Stomach (tissue), 9 donors: ENCODE measurements around the gene SLC38A7. TPM values are rescaled to one million over a fixed set of nuclear protein-coding genes. Genes with fewer than 3 reads are reported as not detected.
A peak's percentile ranks its signal among the peaks of the same experiment; 100 is the strongest.

ENCODE experiments used
- DNase-seq, 2 donors: peaks; one replicate each; pipeline versions ENCODE4 v3.0.0 to v3.0.0-alpha.2; 2013 to 2019
- H3K27ac ChIP-seq, 5 donors: fragments of 200-600 bp in 4 of 5; sonication (generic) in 4 of 5; one replicate each; pipeline ENCODE4 v1.5.1; 2013 to 2019; ENCODE audit warnings: mild to moderate bottlenecking in 1 of 5, moderate library complexity in 1 of 5
- H3K27me3 ChIP-seq, 3 donors: fragments of 200-600 bp; sonication (generic); one replicate each; pipeline ENCODE4 v1.5.1; 2017 to 2019; ENCODE audit warnings: mixed run types in 1 of 3
- H3K36me3 ChIP-seq, 4 donors: fragments of 200-600 bp; sonication (generic); 1 replicate in 3 of 4; 2 replicates in 1 of 4; pipeline ENCODE4 v1.5.1; 2016 to 2019
- H3K4me1 ChIP-seq, 4 donors: fragments of 200-600 bp; sonication (generic); one replicate each; pipeline ENCODE4 v1.5.1; 2016 to 2019
- H3K4me3 ChIP-seq, 4 donors: fragments of 200-600 bp; sonication (generic) in 3 of 4; one replicate each; pipeline ENCODE4 v1.5.1; 2016 to 2019; ENCODE audit warnings: mild to moderate bottlenecking in 1 of 4
- H3K9me3 ChIP-seq, 4 donors: fragments of 200-600 bp; sonication (generic); one replicate each; pipeline ENCODE4 v1.5.1; 2016 to 2019
- CTCF ChIP-seq, 7 experiments: fragments of 450-650 bp in 4 of 7; fragments of 200-600 bp in 3 of 7; sonication (generic) in 3 of 7; IDR thresholded peaks; one replicate each; pipeline ENCODE4 v1.5.1; 2016 to 2019; ENCODE audit warnings: antibody characterized with exemption in 7 of 7, control low read depth in 2 of 7, mild to moderate bottlenecking in 1 of 7
- EP300 ChIP-seq: sonication (generic); formaldehyde crosslinking; IDR thresholded peaks from one replicate; pipeline ENCODE4 v1.6.1; 2017; ENCODE audit warnings: antibody characterized with exemption
- POLR2A ChIP-seq, 4 donors: fragments of 450-650 bp; IDR thresholded peaks; one replicate each; pipeline ENCODE4 v1.6.1; 2016; ENCODE audit warnings: antibody characterized with exemption in 4 of 4, control low read depth in 2 of 4, mild to moderate bottlenecking in 1 of 4, moderate library complexity in 1 of 4
- POLR2AphosphoS5 ChIP-seq, 3 donors: sonication (generic); formaldehyde crosslinking; IDR thresholded peaks; one replicate each; pipeline ENCODE4 v1.6.1; 2016; ENCODE audit warnings: antibody characterized with exemption in 3 of 3
- WGBS, 5 donors: extraction: QIAGEN DNeasy Blood & Tissue Kit in 3 of 5; methylation state at CpG; one replicate each; pipeline versions ENCODE4 v1.1.5 to v1.1.7; 2013 to 2018; 5-methylcytosine and 5-hydroxymethylcytosine counted together
- intact Hi-C: fragments of 100-400 bp; cut with DNase I; formaldehyde crosslinking; loops from one replicate; pipeline ENCODE4 v1.15.1; 2023; ENCODE audit warnings: low total_unique reads
- polyA plus RNA-seq, 3 donors: library from polyadenylated mRNA; stranded (reverse); fragments of 200-250 nt; gene quantifications; one replicate each; pipeline ENCODE4 v1.2.3, GENCODE V29; 2013
- total RNA-seq, 5 donors: library from RNA; depleted of rRNA; stranded (reverse); fragments of >200 nt; gene quantifications; one replicate each; pipeline versions ENCODE4 v1.1.0 to v1.2.3, GENCODE V29; 2014 to 2016
- donor health status: healthy with polysubstance abuse.
- donor health status: Bipolar disorder and iron deficiency.
- donor health status: healthy.

SLC38A7 gene
- total and polyA plus RNA-seq, 8 donors = 0.87 to 35.6 (median 6.0) TPM

GRCh38 chr16:58652741-58653140 is 31.8 kb downstream of the SLC38A7 start:
- no peaks in the 10 kb centered on the region for H3K27me3 ChIP-seq
- peak in 1 of 2 donors; percentile 34 for DNase-seq

GRCh38 chr16:58651965-58652348 is 32.6 kb downstream of the SLC38A7 start:
- 67 to 78% (median 76%) methylated on average over 3 of the region's 3 CpGs for WGBS, 5 donors
- no peak for DNase-seq
- no peaks in the 10 kb centered on the region for H3K9me3 ChIP-seq
- no peaks in the 10 kb centered on the region for H3K4me1 ChIP-seq
- no peaks in the 10 kb centered on the region for H3K27me3 ChIP-seq
- no peak overlapping the region for H3K4me3 ChIP-seq
- H3K36me3 ChIP-seq = no peaks in the 10 kb centered on the region
- TF ChIP-seq EP300 (no peak), POLR2AphosphoS5 (IDR thresholded peaks at IDR 0.05) (no peak), CTCF (IDR thresholded peaks at IDR 0.05) (no peak), POLR2A (IDR thresholded peaks at IDR 0.05) (no peak)
- intact Hi-C loops = no loop called here
- no peak overlapping the region for H3K27ac ChIP-seq

More at GRCh38 chr16:58652741-58653140, 31.8 kb downstream of the SLC38A7 start:
- Histone ChIP-seq H3K4me1 (no peaks in the 10 kb centered on the region), H3K4me3 (no peak overlapping the region), H3K36me3 (no peaks in the 10 kb centered on the region), H3K9me3 (no peaks in the 10 kb centered on the region), H3K27ac (no peak overlapping the region)
- intact Hi-C loops = no loop called here
- 29 to 47% (median 33%) methylated on average over 3 of the region's 3 CpGs for WGBS, 5 donors
- TF ChIP-seq POLR2AphosphoS5 (IDR thresholded peaks at IDR 0.05) (no peak), EP300 (no peak), POLR2A (IDR thresholded peaks at IDR 0.05) (no peak), CTCF (IDR thresholded peaks at IDR 0.05) (no peak)

DNA sequence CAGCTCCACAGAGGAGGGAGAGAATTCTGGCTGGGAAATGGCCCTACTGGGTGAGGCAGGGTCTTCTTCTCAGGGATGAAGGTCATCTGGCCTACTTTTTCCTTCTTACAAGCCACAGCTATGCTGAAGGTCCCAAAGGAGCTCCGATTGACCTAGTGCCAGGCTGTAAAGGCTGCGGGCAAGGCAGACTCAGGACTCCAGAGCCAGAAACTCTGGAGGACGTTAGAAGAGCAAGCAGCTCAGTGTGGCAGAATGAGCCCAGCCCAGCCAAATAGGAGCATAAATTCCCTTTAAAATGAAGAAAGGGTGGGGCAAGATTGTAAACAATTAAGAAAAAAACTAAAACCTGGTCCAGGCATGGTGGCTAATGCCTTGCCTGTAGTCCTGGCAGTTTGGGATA is 34.9 kb downstream of the SLC38A7 start:
- no peaks in the 10 kb centered on the region for H3K4me1 ChIP-seq
- H3K27me3 ChIP-seq = no peaks in the 10 kb centered on the region
- no peaks in the 10 kb centered on the region for H3K9me3 ChIP-seq
- TF ChIP-seq EP300 = no peak
- TF ChIP-seq POLR2AphosphoS5 (IDR thresholded peaks at IDR 0.05) = no peak
- no peak for TF ChIP-seq POLR2A (IDR thresholded peaks at IDR 0.05)
- no peak for TF ChIP-seq CTCF (IDR thresholded peaks at IDR 0.05)
- intact Hi-C loops = loop anchor here (10.0 kb wide), 1 partner anchor 145 kb away; the partner anchor contains the start of gene NDRG4
- 34 to 77% (median 62%) methylated on average over 3 of the region's 3 CpGs for WGBS, 5 donors
- no peaks in the 10 kb centered on the region for H3K36me3 ChIP-seq
- DNase-seq = no peak
- H3K4me3 ChIP-seq = no peak overlapping the region
- no peak overlapping the region for H3K27ac ChIP-seq

DNA sequence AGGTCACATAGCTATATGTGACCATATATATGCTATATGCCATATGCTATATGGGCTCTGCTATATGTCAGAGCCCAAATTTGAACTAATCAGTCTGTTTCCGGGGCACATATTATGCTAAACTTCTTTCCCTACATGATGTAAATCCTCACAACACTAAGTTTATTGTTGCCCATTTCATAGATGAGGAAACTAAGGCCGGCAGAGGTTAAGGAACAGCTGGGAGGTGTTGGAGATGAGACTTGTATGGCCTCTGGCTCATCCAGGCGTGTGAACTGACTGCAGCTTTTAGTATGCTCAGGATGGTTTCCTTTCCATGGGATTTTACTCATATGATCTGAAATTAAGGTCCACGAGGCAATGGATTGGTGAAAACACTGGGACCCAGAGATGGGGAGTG is 37.5 kb downstream of the SLC38A7 start:
- no peak for DNase-seq
- Histone ChIP-seq H3K27me3 (no peaks in the 10 kb centered on the region), H3K4me1 (no peaks in the 10 kb centered on the region), H3K4me3 (no peak overlapping the region), H3K9me3 (no peaks in the 10 kb centered on the region), H3K27ac (no peak overlapping the region), H3K36me3 (no peaks in the 10 kb centered on the region)
- intact Hi-C loops = loop anchor here (10.0 kb wide), 1 partner anchor 142 kb away; the partner anchor contains the start of gene NDRG4
- 82 to 92% (median 88%) methylated on average over 4 of the region's 4 CpGs for WGBS, 5 donors
- no peak for TF ChIP-seq CTCF (IDR thresholded peaks at IDR 0.05)
- TF ChIP-seq POLR2A (IDR thresholded peaks at IDR 0.05) = no peak
- no peak for TF ChIP-seq POLR2AphosphoS5 (IDR thresholded peaks at IDR 0.05)
- no peak for TF ChIP-seq EP300
